ENCODE measurements around the gene GPATCH4. TPM values are rescaled to one million over a fixed set of nuclear protein-coding genes. Genes with fewer than 3 reads are reported as not detected.
A peak's percentile ranks its signal among the peaks of the same experiment; 100 is the strongest.

GPATCH4 gene
- total RNA-seq, 2 experiments from 2014 or later: 35.3 to 36.3 TPM

- no peak for ATAC-seq (ENCODE audit: poor library complexity)
- ChIA-PET CTCF (interaction anchor here (0.7 to 4.2 kb wide), 3 partner anchors 9 to 213 kb away, joined by 3 to 15 read pairs (median 3); no protein-coding TSS in a partner anchor), POLR2A (interaction anchor here (0.6 to 1.2 kb wide), 3 partner anchors 8 to 58 kb away, joined by 3 read pairs; no protein-coding TSS in a partner anchor)
- peak overlapping the region in 1 of 2 donors; percentile 26 for H3K27ac ChIP-seq (ENCODE audit: low read depth in 1 of 2, low read length in 2 of 2)
- H3K9me3 ChIP-seq (ENCODE audit: control insufficient read depth in 1 of 2, insufficient read depth in 1 of 2, low read length in 2 of 2): no peaks in the 10 kb centered on the region
- peaks cover 32% of the 10 kb centered on the region for H3K4me1 ChIP-seq (ENCODE audit: insufficient read depth, low read length)
- H3K27ac Mint-ChIP-seq: peak overlapping the region; percentile 31
- H3K27me3 Mint-ChIP-seq: no peaks in the 10 kb centered on the region
- no peaks in the 10 kb centered on the region for H3K9me3 Mint-ChIP-seq
- DNase-seq: no peak
- peaks cover 44% of the 10 kb centered on the region for H3K4me1 Mint-ChIP-seq (ENCODE audit: low read depth)
- peaks cover 52% of the 10 kb centered on the region for H3K36me3 ChIP-seq (ENCODE audit: insufficient read depth, low read length)
- TF ChIP-seq CTCF (IDR thresholded peaks at IDR 0.05): no peak
- H3K27me3 ChIP-seq (ENCODE audit: control insufficient read depth in 1 of 2, insufficient read depth in 2 of 2, low read length in 2 of 2): no peaks in the 10 kb centered on the region
- intact Hi-C loops (cut with DNase I, micrococcal nuclease): no loop called here
- no peak overlapping the region for H3K4me3 ChIP-seq (ENCODE audit: low read length)
- H3K4me3 Mint-ChIP-seq: no peak overlapping the region
- H3K36me3 Mint-ChIP-seq (ENCODE audit: low read depth): peaks cover 58% of the 10 kb centered on the region
These were observed 2.4 kb downstream of the GPATCH4 start for GRCh38 chr1:156598731-156599432.

- peak overlapping the region; percentile 31 for H3K27ac Mint-ChIP-seq
- H3K9me3 Mint-ChIP-seq: no peaks in the 10 kb centered on the region
- Histone ChIP-seq H3K27me3 (ENCODE audit: control insufficient read depth in 1 of 2, insufficient read depth in 2 of 2, low read length in 2 of 2) (no peaks in the 10 kb centered on the region), H3K9me3 (ENCODE audit: control insufficient read depth in 1 of 2, insufficient read depth in 1 of 2, low read length in 2 of 2) (no peaks in the 10 kb centered on the region), H3K36me3 (ENCODE audit: insufficient read depth, low read length) (peaks cover 59% of the 10 kb centered on the region), H3K4me1 (ENCODE audit: insufficient read depth, low read length) (peaks cover 33% of the 10 kb centered on the region), H3K27ac (ENCODE audit: low read depth in 1 of 2, low read length in 2 of 2) (no peak overlapping the region), H3K4me3 (ENCODE audit: low read length) (no peak overlapping the region)
- CTCF ChIA-PET: interaction anchor here (1.5 kb wide), 1 partner anchor 10 kb away, joined by 3 read pairs; no protein-coding TSS in a partner anchor
- no peaks in the 10 kb centered on the region for H3K27me3 Mint-ChIP-seq
- no peak overlapping the region for H3K4me3 Mint-ChIP-seq
- peaks cover 43% of the 10 kb centered on the region for H3K4me1 Mint-ChIP-seq (ENCODE audit: low read depth)
- no peak for TF ChIP-seq CTCF (IDR thresholded peaks at IDR 0.05)
- H3K36me3 Mint-ChIP-seq (ENCODE audit: low read depth): peaks cover 62% of the 10 kb centered on the region
- intact Hi-C loops (cut with DNase I, micrococcal nuclease): no loop called here
- ATAC-seq (ENCODE audit: poor library complexity): no peak
- POLR2A ChIA-PET: interaction anchor here (0.6 kb wide), 1 partner anchor 9 kb away, joined by 3 read pairs; no protein-coding TSS in a partner anchor
- no peak for DNase-seq
These were observed 3.2 kb downstream of the GPATCH4 start for GRCh38 chr1:156598125-156598524.

GRCh38 chr1:156596426-156596825 lies 4.9 kb downstream of the GPATCH4 start:
- H3K4me1 ChIP-seq (ENCODE audit: insufficient read depth, low read length): peaks cover 31% of the 10 kb centered on the region
- H3K27me3 Mint-ChIP-seq: no peaks in the 10 kb centered on the region
- TF ChIP-seq CTCF (IDR thresholded peaks at IDR 0.05): no peak
- H3K27me3 ChIP-seq (ENCODE audit: control insufficient read depth in 1 of 2, insufficient read depth in 2 of 2, low read length in 2 of 2): no peaks in the 10 kb centered on the region
- ChIA-PET CTCF (no interaction called here), POLR2A (interaction anchor here (2.0 kb wide), 1 partner anchor 14 kb away, joined by 4 read pairs; no protein-coding TSS in a partner anchor)
- no peak overlapping the region for H3K27ac ChIP-seq (ENCODE audit: low read depth in 1 of 2, low read length in 2 of 2)
- H3K27ac Mint-ChIP-seq: peak overlapping the region; percentile 48
- no peaks in the 10 kb centered on the region for H3K9me3 Mint-ChIP-seq
- no peak overlapping the region for H3K4me3 ChIP-seq (ENCODE audit: low read length)
- ATAC-seq (ENCODE audit: poor library complexity) (no peak), DNase-seq (no peak)
- H3K36me3 ChIP-seq (ENCODE audit: insufficient read depth, low read length): peaks cover 61% of the 10 kb centered on the region
- H3K36me3 Mint-ChIP-seq (ENCODE audit: low read depth): peaks cover 70% of the 10 kb centered on the region
- H3K4me3 Mint-ChIP-seq: no peak overlapping the region
- intact Hi-C loops (cut with DNase I, micrococcal nuclease): no loop called here
- H3K4me1 Mint-ChIP-seq (ENCODE audit: low read depth): peaks cover 37% of the 10 kb centered on the region
- H3K9me3 ChIP-seq (ENCODE audit: control insufficient read depth in 1 of 2, insufficient read depth in 1 of 2, low read length in 2 of 2): no peaks in the 10 kb centered on the region
